Measurements from ENCODE around the gene S100A5. TPM values are rescaled to one million over a fixed set of nuclear protein-coding genes. Genes with fewer than 3 reads are reported as not detected.

S100A5 gene
- total RNA-seq, 4 donors from 2014 or later: 2.2 to 12.6 (median 6.5) TPM

DNA sequence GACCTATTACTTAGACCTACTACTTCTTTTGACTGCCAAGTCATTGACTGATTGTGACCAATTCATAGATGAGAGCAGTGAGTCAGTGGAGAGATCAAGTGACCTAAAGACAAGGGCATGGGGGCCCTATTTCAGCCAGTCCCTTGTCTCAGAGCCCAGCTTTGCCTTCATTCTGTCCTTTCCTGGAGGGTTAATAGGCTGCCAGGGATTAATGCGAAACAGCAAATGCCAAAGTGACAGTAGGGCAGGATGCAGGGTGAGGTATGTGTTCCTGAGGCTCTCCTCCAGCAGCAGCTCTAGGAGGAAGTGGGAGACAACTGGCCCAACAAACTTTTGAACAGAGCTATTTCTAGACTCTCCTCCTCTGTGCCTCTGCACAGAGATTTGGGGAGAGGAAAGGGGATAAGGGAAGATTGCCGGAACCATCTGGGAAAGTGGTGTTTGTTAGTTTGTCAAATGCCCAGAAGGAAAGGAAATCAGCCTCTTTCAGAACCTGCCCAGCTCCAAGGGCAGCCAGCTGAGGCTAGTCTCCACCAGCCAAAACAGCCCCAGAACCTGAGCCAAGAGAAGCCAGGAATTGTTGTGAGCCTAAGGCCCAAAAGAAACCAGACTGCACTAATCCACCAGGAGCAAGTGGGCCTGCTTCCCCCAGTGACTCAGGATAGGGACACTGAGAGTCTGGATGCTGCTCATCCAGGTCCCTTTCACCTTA is 13.3 kb upstream of the S100A5 start:
- intact Hi-C loops (cut with DNase I): no loop called here
- Histone ChIP-seq H3K27ac (peak overlapping the region; percentile 51 to 69 (median 61)), H3K4me1 (peaks cover 16 to 27% of the 10 kb centered on the region in 2 donors), H3K36me3 (no peaks in the 10 kb centered on the region), H3K4me3 (replicated peaks in 1 of 3) (no peak overlapping the region), H3K27me3 (no peaks in the 10 kb centered on the region), H3K9me3 (no peaks in the 10 kb centered on the region)
- peak; percentile 37 to 66 for DNase-seq
- no peak for TF ChIP-seq POLR2A (IDR thresholded peaks at IDR 0.05)
- TF ChIP-seq, protein P1, sequence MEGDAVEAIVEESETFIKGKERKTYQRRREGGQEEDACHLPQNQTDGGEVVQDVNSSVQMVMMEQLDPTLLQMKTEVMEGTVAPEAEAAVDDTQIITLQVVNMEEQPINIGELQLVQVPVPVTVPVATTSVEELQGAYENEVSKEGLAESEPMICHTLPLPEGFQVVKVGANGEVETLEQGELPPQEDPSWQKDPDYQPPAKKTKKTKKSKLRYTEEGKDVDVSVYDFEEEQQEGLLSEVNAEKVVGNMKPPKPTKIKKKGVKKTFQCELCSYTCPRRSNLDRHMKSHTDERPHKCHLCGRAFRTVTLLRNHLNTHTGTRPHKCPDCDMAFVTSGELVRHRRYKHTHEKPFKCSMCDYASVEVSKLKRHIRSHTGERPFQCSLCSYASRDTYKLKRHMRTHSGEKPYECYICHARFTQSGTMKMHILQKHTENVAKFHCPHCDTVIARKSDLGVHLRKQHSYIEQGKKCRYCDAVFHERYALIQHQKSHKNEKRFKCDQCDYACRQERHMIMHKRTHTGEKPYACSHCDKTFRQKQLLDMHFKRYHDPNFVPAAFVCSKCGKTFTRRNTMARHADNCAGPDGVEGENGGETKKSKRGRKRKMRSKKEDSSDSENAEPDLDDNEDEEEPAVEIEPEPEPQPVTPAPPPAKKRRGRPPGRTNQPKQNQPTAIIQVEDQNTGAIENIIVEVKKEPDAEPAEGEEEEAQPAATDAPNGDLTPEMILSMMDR (IDR thresholded peaks at IDR 0.05): no peak
- WGBS, 2 donors: 59 to 81% methylated on average over 2 of the region's 2 CpGs

DNA sequence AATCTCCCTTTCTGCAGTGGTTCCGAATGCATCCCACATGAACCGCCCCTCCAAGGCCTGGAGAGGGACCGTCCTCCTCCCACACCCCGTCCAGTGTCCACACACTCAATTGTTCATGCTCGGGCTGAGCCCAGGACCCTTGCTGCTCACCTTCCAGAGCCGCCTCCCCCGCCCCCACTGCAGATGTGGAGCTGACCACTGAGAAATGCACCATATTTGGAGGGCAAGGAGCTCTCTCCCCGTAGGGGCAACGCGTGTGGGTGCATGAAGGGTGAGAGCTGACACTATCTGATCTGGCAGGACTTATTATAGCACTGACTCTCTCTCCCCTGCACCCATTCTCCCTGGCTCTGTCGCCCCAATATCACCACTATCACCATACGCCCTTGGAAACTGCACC is 12.4 kb upstream of the S100A5 start:
- intact Hi-C loops (cut with DNase I): no loop called here
- whole genome bisulfite sequencing, 2 donors: 91 to 95% methylated on average over 12 of the region's 12 CpGs
- no peaks in the 10 kb centered on the region for H3K9me3 ChIP-seq
- H3K4me1 ChIP-seq: peaks cover 16 to 36% of the 10 kb centered on the region in 2 donors
- no peak overlapping the region for H3K4me3 ChIP-seq (replicated peaks in 1 of 3)
- no peak for DNase-seq
- no peaks in the 10 kb centered on the region for H3K27me3 ChIP-seq
- TF ChIP-seq, protein P1 (IDR thresholded peaks at IDR 0.05): no peak
- TF ChIP-seq POLR2A (IDR thresholded peaks at IDR 0.05): no peak
- H3K27ac ChIP-seq: peak overlapping the region in 1 of 3 donors; percentile 69
- H3K36me3 ChIP-seq: no peaks in the 10 kb centered on the region

DNA sequence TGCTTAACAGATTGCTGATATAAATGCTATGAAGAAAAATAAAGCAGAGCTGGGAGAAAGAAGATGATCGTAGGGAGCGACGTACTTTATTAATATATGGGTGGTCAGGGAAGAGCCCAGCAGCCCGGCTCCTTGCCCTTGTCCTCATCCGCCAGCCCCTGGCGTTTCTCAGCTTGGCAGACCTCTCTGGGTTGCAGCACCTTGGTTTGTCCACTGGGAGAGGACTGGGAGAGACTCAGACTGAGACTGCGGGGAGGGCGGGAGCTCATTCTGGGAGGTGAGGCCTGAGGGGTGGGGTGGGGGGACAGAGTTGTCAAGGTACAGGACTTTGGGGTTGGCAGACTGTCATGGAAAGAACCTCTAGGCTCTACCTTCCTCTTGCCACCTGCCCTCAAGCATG is 11.6 kb upstream of the S100A5 start:
- Histone ChIP-seq H3K27ac (no peak overlapping the region), H3K9me3 (no peaks in the 10 kb centered on the region), H3K36me3 (no peaks in the 10 kb centered on the region), H3K4me3 (replicated peaks in 1 of 3) (no peak overlapping the region), H3K4me1 (peaks cover 21 to 44% of the 10 kb centered on the region in 2 donors), H3K27me3 (no peaks in the 10 kb centered on the region)
- intact Hi-C loops (cut with DNase I): no loop called here
- DNase-seq: no peak
- TF ChIP-seq POLR2A (IDR thresholded peaks at IDR 0.05): no peak
- TF ChIP-seq, protein P1 (IDR thresholded peaks at IDR 0.05): no peak
- WGBS, 2 donors: 89 to 96% methylated on average over 8 of the region's 8 CpGs

DNA sequence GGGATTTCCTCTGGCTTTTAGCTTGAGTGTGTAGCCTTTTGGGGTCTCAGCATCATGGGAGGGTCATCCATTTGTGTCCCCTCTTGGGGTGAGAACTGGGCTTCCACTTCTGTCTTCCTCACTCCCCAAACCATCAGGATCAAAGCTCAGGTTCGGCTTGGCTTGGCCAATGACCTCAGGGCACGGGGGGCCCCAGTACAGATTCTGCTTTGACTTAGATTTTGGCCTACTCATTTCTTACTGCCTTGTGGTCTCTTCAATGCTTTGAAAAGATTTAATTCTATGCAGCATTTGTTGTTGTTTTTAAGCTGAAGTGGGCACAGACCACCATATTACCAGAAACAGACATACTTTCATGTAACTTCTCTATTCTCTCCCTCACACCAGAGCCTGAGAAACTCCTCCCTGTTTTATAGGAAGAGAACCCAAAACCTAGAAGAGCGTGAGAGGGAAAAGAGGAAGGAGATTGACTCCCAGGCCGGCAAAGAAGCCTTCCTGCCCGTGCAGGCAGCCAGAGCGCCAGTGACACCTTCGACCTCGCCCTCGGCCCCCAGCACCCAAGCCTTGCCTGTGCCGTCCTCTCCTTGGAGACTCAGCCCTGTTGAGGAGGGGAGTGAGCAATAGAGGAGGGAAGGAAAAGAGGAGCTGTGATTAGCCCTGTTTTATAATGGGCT is 10.2 kb upstream of the S100A5 start:
- intact Hi-C loops (cut with DNase I): no loop called here
- Histone ChIP-seq H3K36me3 (no peaks in the 10 kb centered on the region), H3K4me3 (replicated peaks in 1 of 3) (no peak overlapping the region), H3K27me3 (no peaks in the 10 kb centered on the region), H3K27ac (no peak overlapping the region), H3K4me1 (peaks cover 35 to 58% of the 10 kb centered on the region in 2 donors), H3K9me3 (no peaks in the 10 kb centered on the region)
- TF ChIP-seq, protein P1 (IDR thresholded peaks at IDR 0.05): no peak
- no peak for TF ChIP-seq POLR2A (IDR thresholded peaks at IDR 0.05)
- DNase-seq: no peak
- 83 to 93% methylated on average over 10 of the region's 10 CpGs for WGBS, 2 donors

DNA sequence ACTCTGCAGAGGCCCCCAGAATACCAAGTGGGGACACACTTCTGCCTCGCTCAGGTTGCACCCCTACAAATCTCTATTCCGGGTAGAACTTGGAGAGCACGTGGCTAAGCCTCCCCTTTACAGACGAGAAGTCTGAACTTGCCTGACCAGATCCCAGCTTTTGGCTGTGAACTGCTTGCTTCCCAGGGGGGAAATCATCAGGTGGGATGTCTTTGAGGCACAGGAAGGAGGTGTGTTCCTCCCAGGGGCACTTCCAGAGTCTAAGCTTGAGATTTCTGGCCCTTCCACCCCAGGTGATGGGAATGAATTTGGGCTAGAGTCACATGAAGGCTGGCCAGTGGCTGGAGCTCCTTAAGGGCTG is 9.6 kb upstream of the S100A5 start:
- no peak for DNase-seq
- H3K4me3 ChIP-seq (replicated peaks in 1 of 3): no peak overlapping the region
- no peak for TF ChIP-seq POLR2A (IDR thresholded peaks at IDR 0.05)
- TF ChIP-seq, protein P1 (IDR thresholded peaks at IDR 0.05): no peak
- no peaks in the 10 kb centered on the region for H3K36me3 ChIP-seq
- H3K27me3 ChIP-seq: no peaks in the 10 kb centered on the region
- no peaks in the 10 kb centered on the region for H3K9me3 ChIP-seq
- peaks cover 41 to 63% of the 10 kb centered on the region in 2 donors for H3K4me1 ChIP-seq
- WGBS, 2 donors: 71 to 72% methylated on average over 3 to 4 of the region's 4 CpGs
- peak overlapping the region in 1 of 3 donors; percentile 96 for H3K27ac ChIP-seq
- intact Hi-C loops (cut with DNase I): no loop called here

Measured in thyroid gland (tissue), 4 donors.